ENCODE results near the gene MALRD1. TPM values are rescaled to one million over a fixed set of nuclear protein-coding genes. Genes with fewer than 3 reads are reported as not detected.

The MALRD1 gene
- total RNA-seq, 1 donor from 2014 or later = not detected

DNA sequence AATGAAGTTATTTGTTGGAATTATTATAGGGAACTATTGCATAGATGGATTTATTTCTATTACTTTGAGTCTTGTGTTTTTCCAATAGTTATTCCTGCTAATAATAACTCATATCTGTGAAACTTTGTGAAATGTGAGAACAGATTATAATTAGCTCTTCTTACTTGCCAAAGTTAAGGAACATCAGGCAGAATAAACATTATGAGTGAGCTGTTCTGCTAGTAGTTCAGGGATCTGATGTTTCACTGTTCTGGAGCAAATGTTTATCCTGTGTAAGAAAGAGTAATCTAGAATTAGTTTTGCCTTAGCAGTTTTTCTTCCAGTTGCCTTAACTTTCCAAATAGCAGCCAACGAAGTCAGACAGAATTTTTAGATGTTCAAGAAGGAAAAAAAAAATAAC, 522.4 kb downstream of the MALRD1 start:
- peak; percentile 15 for DNase-seq (ENCODE audit: low read depth)

DNA sequence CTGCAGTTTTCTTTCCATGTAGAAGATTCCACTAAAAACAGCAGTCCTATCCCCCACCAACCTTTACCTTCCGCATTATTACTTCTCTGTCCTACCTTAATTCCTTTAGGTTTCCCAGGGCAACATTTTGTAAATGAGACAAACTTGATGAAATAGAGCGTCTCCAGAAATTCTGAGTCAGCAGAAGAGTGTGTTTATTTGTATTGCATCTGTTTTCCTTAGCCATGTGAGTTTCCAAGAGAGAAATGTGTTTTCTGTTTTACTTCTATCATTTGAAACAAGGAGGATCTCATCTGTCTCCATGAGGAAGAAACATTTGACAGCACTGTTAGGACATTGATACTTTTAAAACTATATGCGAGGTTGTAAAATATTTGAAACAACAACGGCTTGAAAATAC, 523.5 kb downstream of the MALRD1 start:
- DNase-seq (ENCODE audit: low read depth) = no peak

DNA sequence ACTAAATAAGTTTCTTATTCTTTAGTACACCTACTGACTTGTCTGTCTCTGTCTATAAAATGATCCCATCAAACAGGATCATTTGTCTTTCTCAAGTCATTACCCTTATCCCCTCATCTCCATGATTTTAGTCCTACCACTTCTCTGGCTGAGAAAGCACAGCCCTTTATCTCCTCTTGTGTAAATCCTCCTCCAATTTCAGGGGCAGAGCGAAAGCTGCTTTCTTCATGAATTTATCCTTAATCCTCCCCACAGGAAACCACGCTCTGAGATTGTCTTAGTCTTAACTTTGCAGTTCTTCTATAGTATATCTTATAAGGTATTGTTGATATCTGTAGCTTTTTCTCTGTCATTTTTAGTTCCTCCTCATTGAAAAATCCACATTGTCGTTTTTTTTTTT, 528.0 kb downstream of the MALRD1 start:
- DNase-seq (ENCODE audit: low read depth) = no peak

DNA sequence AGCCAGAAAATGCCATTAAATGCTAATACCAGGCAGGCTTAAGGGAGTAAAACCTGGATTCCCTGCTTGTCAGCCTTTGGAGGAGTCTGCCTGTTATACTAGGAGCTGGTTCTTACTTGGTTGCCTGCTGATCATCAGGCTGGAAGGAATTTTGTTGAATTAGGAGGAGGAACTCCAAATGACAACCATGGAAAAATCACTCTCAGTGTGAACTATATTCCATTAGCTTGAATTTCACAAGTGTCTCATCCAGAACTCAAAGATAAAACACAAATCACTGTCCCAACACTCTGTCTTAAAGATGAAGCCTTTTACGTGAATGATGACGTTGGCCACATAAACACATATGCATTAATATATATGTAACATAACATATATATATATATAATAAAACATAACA, 528.8 kb downstream of the MALRD1 start:
- DNase-seq (ENCODE audit: low read depth) = no peak

DNA sequence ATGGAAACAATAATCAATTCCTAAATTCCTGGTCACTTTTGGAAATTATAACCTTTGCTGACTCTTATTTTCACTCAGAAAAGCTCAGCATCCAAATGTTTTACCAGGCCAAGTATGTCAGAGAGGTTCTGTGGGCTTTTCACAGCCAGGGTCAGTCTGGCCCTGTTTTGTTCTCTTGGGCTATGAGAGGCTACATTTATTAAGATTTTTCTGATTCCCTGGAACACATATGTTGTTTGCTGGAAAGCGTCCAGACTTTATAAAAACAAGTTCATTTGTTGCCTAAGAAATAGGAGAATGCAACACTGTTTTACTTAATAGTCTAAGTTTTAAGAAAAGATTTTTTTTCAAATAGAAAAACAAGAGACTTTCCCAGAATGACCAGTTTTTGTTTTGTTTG, 529.2 kb downstream of the MALRD1 start:
- no peak for DNase-seq (ENCODE audit: low read depth)

DNA sequence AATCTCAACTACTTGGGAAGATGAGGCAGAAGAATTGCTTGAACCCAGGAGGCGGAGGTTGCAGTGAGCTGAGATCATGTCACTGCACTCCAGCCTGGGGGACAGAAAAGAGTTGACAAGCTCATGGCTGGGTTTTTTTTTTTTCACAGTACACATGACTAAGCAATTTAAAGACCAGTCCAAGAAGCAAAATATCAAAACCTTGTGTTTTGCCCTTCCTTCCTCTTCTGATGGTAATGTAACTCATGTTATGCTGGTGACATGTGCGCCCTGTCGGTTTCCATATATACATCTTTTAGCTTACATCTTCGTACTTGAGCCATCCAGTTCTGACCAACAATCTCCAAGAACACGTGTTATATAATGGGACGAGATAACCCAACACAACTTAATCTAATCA, 530.0 kb downstream of the MALRD1 start:
- no peak for DNase-seq (ENCODE audit: low read depth)

DNA sequence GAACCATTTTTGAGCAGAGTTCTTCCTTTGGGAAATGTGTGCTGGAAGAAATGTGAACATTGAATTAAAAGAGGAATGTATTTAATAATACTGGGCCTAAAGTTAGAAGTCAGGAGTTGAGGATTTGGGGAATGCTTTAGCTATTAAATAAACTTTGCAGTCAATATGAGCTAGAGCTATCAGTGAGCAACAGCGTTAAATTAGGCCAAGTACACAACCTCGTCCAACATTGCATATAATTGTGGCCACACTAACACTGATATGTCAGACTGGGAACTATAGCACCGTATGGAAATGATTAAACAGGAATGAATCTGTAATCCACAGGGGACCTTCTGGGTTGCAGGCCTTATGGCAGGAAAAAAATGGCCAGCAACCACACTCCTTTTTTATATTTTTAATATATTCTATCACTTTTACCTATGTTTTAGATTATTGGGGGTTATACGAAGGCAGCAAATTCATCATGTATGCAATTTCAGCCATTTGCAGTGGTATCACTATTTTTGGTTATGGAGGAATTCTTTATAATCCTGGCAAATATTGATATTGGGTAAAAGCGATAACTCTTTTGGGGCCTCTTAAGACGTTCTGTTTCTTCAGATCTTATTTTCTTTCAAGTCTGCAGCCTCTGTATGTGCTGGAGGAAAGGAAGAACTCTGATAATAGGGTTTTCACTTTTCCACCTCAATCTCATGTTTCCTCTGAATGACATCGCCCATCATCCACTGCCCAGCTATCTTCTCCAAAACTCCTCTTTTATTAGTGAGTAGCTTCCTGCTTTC, 531.4 kb downstream of the MALRD1 start:
- DNase-seq (ENCODE audit: low read depth) = no peak

DNA sequence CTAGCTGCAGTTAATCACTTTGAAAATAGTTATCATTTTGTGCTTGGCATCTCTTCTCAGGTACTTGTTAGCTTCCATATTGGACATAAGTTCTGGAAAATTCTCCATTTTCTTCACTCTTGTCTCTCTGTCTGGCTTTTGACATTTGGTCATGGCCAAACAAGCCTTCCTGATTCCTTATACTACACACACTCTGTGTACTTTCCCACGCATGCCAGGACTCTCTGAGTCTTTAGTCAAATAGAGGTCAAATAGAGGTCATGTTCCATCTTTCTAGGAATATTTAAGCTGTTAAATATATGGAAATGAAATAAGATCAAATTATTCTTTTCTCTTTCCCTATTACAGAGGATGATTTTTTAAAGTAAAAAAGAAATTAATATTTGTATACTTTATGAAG, 532.1 kb downstream of the MALRD1 start:
- no peak for DNase-seq (ENCODE audit: low read depth)

DNA sequence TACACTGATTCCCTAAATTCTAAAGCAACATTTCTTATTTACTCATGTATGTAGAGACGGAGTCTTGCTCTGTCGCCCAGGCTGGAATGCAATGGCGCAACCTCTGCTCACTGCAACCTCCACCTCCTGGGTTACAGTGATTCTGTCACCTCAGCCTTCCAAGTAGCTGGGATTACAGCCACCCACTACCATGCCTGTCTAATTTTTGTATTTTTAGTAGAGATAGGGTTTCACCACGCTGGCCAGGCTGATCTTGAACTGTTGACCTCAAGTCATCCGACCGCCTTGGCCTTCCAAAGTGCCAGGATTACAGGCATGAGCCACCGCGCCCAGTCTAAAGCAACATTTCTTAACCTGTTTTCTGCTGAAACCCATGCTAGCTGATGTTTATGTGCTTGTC, 540.0 kb downstream of the MALRD1 start:
- no peak for DNase-seq (ENCODE audit: low read depth)

DNA sequence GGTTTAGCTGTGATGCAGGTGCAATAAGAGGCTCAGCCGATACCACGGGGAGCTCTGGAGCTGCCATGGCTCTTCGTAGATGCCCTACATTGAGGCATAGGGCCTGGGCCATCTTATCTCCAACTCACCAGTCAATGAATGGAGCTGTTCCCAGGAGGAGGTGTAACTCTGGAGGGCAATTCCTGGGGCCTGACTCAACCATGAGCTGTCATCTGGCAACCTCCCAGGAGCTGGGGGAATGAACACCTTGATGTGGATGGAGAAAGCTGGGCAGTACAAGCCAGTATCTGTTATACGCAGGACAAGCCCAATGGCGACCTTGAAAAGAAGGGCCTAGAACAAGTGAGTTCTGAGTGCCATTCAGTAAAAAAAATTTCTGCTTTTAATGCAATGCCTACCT, 543.7 kb downstream of the MALRD1 start:
- DNase-seq (ENCODE audit: low read depth) = peak; percentile 3

DNA sequence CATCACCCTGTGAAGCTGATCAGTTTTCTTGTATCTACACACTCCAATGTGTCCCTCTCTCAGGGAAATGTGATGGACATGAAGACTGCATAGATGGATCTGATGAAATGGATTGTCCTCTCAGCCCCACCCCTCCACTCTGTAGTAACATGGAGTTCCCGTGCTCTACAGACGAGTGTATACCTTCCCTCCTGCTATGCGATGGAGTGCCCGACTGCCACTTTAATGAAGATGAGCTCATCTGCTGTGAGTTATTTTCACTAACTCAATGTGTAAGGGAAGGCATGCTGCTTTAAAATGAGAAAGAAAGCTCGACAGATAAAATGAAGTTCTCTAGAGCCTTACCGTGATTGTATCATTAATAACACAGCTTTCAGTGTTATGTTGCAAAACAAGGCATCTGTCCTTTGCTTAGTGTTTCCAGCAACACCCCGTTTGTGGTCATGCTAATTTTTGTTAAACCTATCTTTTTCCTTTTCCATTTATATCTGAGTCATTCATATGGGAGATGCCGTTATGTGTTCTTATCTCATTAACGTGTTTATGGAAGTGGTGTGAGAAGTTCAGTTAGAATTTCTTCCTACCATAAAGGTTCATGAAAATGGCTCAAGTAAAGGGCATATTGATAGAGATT, 546.7 kb downstream of the MALRD1 start:
- no peak for DNase-seq (ENCODE audit: low read depth)

DNA sequence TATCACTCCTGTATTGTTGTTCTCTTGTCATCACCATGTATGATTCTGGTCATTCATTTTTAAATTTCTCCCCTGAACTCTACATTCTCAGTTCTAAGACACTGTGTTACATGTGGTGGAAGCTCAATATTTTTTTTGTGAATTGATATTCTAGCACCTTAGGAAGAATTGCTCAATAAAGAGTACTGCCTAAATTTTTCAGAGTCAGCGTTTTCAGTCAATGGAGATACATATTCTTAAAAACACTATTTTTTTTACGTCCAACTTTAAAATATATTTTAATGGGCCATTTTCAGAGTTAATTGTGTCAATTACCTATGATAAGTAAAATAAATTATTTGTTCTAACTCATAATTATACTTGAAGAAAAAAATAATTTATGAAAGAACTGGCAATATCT, 557.2 kb downstream of the MALRD1 start:
- DNase-seq (ENCODE audit: low read depth) = no peak

DNA sequence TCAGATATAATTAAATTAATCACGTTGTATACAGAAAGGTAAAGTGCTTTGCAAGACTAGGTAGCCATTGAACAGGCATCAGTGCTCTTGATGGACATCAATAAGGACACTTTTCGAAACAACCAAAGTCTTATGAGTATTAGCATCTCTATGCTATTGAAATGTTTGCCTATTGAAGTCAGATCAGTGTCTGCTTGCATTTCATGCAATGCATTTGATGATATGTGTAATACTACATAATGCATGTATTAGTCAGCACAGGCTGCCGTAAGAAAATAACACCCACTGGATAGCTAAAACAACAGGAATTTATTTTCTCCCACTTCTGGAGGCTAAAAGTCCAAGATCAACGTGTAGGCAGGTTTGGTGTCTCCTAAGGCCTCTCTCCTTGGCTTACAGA, 558.4 kb downstream of the MALRD1 start:
- no peak for DNase-seq (ENCODE audit: low read depth)

DNA sequence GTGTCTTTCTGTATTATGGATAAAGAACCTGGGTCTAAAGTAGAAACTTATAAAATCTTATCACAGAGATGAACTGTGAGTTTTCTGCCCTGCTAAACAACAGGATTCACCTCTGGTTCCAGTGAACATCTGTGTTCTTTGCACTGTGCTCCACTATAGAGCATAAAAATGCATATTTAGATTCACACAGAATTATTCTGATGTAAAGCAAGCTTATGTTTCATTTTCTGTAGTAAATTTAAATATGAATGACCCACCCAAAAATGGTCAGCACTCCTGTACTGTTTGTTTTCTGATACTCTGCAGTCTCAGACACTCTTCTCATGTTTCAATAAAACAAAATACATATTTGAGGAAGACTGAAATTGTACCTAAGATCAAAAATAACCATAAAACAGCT, 563.2 kb downstream of the MALRD1 start:
- DNase-seq (ENCODE audit: low read depth) = no peak

DNA sequence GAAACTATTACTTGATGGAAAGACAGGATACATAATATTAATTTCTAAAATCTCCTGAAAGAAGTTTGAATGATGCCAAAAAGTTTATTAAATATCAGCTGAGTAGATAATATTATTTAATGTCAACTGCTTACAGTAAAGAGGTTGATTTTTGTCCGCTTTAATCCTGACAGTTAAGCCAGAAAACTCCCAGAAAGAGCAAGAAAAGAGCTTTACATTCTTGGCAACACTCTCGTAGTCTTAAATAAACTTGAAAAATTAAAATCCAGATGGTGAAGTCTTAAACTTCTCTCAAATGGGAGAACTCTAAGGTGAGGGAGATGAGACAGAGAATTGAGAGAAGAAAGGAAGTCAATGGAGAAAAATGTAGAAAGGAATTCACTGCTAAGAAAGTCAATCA, 568.4 kb downstream of the MALRD1 start:
- no peak for DNase-seq (ENCODE audit: low read depth)

DNA sequence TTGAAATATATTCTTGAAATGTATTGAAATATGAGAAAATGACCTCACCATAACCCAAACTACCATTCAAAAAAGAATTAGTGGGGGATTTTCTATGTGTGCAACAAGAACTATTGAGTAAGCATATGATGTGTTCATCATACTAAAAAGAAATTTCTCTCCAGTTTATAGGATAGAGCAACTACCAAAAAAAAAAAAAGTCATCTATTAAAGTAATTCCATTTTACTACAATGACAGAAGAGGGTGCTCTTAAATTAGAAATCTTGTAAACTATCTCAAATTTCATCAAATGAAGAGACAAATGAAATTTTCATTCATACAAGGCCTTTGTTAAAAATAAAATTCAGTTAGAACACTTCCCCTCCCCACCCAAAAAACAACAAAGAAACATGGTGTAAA, 572.2 kb downstream of the MALRD1 start:
- DNase-seq (ENCODE audit: low read depth) = peak; percentile 36

DNA sequence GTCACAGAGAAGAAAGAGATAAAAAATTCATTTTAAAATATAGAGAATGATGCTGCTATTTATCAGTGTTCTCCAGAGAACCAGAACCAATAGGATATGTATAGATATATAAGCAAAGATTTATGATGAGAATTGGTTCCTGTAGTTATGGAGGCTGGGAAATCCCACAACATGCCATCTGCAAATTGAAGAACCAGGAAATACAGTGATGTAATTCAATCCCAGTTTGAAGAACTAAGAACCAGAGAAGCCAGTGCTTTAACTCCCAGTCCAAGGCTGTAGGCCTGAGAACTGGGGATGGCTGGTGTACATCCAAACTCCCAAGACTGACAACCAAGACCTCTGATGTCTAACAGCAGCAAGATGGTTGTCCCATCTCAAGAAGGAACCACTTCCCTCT, 574.7 kb downstream of the MALRD1 start:
- no peak for DNase-seq (ENCODE audit: low read depth)

DNA sequence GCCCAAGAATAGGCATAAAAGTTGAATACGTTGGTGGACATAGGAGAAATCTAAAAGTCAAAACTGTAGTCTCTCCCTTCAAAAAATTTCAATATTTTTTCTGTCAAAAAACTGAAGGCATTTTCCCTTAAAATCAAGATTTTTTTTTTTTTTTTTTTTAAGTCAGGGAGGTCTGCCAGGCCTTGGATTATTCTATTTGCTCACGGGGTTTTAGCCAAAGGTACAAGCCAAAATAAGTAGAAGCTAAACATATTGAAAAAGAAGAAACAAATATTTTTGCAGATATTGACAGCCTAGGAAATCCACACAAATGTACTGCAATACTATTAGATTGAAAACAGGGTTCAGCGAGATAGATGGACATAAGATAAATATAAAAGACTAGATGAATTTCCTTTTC, 577.6 kb downstream of the MALRD1 start:
- no peak for DNase-seq (ENCODE audit: low read depth)

DNA sequence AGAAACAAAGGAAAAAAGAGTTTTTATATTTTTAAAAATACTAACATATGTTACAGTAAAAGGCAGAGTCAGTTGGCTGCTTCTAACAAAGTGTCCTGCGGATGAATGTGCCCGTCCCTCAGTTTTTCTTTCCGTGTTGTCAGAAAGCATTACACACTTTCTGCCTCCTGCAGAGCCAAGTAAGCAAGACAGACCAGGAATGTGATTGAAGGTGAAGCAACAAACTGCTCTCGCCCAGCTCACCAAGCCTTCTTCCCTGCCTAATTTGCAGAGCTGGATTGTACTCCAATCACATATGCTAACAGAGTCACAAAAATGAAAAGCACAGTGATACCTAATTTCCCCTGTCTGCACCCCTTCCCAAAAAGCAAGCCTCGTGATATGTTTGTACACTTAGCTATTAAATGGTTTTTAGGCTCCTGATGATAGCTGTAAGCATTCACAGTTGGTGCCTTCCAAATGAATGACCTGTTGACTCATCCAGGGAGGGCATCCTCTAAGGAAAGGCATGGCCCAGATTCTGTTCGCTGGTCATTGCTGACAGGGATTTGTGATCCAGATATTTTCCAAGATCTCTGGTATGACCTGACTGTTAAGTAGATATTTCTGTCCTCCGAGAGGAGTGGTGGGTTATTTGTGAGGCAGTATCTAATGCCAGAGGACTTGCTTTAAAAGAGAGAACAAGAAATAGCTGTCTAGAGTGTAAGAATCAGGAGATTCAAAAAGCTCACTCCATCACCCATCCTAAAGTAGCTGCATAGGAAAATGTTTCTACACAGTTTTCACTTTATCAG, 580.4 kb downstream of the MALRD1 start:
- peak; percentile 41 for DNase-seq (ENCODE audit: low read depth)

DNA sequence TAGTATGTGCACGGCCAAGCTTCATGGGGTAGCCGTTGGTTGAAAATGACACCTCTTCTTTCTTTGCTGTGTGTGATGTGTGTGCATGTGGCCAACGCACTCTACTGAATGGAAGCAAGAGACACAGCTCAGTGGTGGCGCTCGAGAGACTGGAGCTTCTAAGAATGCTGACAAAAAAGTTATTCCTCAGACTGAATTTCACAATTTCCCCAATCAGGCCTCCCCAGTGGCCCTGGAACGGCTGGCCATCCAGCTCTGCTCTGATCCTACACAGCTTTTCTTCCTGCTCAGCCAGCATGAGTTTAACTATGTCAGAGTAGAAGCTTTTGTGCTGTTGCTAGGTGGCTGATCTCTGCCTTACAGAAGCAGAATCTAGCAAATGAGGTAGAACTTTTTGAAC, 581.0 kb downstream of the MALRD1 start:
- DNase-seq (ENCODE audit: low read depth) = peak; percentile 32

DNA sequence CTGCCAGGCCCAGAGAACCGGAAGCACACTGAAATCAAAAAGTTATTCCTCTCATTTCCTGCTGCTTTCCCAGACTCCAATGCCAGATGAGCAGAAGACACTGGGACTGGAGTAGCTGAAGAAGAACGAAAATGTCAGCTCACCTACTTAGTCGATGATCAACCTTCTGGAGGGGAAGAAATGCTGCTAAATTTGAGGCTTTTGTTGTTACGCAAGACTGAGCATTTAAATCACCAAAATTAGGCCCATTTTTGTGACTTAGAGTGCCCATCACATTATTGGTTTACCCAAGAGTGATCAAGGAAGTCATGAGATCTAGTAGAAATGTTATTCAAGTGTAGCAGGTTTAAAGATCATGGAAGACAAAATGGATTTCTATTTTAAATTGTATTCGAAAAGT, 585.6 kb downstream of the MALRD1 start:
- DNase-seq (ENCODE audit: low read depth) = no peak

DNA sequence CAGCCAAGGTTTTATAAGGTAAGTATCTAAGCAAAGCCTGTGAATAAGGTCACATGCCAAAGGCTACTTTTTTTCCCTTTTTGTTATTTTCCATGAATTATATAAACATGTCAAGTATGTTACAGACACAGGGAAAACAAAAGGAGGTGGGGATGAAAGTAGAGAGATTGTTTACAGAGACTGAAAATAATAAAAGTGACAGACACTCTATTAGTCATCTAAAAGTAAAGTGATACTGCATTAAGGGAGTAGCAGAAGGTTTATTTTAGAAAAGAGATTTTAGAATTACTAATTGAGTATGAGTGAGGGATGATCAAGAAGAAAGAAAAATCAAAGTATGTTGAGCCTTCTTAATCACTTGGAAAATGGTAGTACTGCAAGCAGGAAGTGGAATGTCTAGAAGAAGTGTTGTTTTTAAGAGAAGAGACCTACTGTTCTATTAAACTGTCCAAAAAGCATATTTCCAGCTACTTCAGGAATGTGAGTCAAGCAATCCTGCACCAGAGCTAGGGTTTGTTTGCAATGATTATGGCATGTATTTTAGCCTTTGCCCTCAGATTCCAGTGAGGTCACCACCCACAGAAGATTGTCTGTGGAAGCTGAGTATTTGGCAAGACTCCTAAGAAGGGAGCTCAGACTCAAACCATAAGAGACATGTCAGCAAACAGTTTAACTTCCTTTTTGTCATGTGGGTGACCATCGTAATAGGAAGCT, 589.7 kb downstream of the MALRD1 start:
- DNase-seq (ENCODE audit: low read depth) = peak; percentile 92

Measured in myocyte (in vitro differentiated cells).